Measurements from ENCODE around the gene DHRSX. TPM values are rescaled to one million over a fixed set of nuclear protein-coding genes. Genes with fewer than 3 reads are reported as not detected.

Gene DHRSX
- total and polyA plus RNA-seq, 2 of the 8 experiments (the other 6 are each of a cell fraction or from before 2014, with no cell fraction given): 35.1 to 43.4 TPM

GRCh38 chrX:2410279-2411020 is 90.3 kb downstream of the DHRSX start:
- DNase-seq (ENCODE audit: low read depth in 1 of 2, low spot score in 2 of 2): no peak
- CTCF ChIA-PET (ENCODE audit: partially characterized antibody): no interaction called here
- 85% methylated on average over 12 of the region's 12 CpGs; no CpG with 5 or more reads in 1 of the 2 experiments for WGBS, 2 experiments (ENCODE audit: extremely low coverage in 1 of 2, insufficient coverage in 1 of 2, insufficient read length in 1 of 2, insufficient replicate concordance in 2 of 2, low coverage in 1 of 2, low lambda C conversion rate in 2 of 2, missing lambda C conversion rate in 1 of 2)

More at GRCh38 chrX:2410279-2411020, 90.3 kb downstream of the DHRSX start:
- Histone ChIP-seq H4K8ac (ENCODE audit: extremely low read depth, insufficient read depth, low read length) (no peak overlapping the region), H3K23ac (ENCODE audit: insufficient read length) (no peak overlapping the region), H2AK5ac (ENCODE audit: low read depth, low read length) (no peak overlapping the region), H2AFZ (ENCODE audit: low read length) (no peak overlapping the region), H3K4me1 (replicated peaks in 1 of 4; ENCODE audit: control insufficient read depth in 3 of 4, insufficient read depth in 4 of 4, low read length in 3 of 4) (no peaks in the 10 kb centered on the region), H3K4ac (replicated peaks; ENCODE audit: insufficient read length, low read depth, low read length) (no peak overlapping the region), H2BK20ac (ENCODE audit: low read length) (no peak overlapping the region), H2BK120ac (replicated peaks; ENCODE audit: low read depth, low read length) (no peak overlapping the region), H3K23me2 (ENCODE audit: low read depth, low read length) (peaks cover 10% of the 10 kb centered on the region; the same call in 1 of the 2 replicates), H3K79me2 (ENCODE audit: control insufficient read depth in 1 of 2, insufficient read depth in 2 of 2, low read length in 2 of 2) (peaks cover 6 to 10% of the 10 kb centered on the region in 2 experiments; a peak in 2 of 4 replicates), H3K4me3 (ENCODE audit: extremely low read depth in 1 of 4, insufficient read depth in 2 of 4, low read depth in 3 of 4, low read length in 4 of 4) (no peak overlapping the region), H3K27ac (ENCODE audit: low read depth, low read length) (no peak overlapping the region), H3K36me3 (ENCODE audit: control insufficient read depth in 2 of 4, insufficient read depth in 4 of 4, low read length in 3 of 4) (peaks cover 0 to 22% (median 8%) of the 10 kb centered on the region in 4 experiments; a peak in 5 of 8 replicates), H3K18ac (ENCODE audit: extremely low read depth, low read length) (no peak overlapping the region; the same call in 1 of the 2 replicates), H3K9me3 (ENCODE audit: insufficient read depth in 2 of 2, low read depth in 1 of 2, low read length in 1 of 2) (peaks cover 11 to 16% of the 10 kb centered on the region in 2 experiments), H3K27me3 (replicated peaks in 1 of 4; ENCODE audit: control insufficient read depth in 3 of 4, extremely low read depth in 1 of 4, insufficient read depth in 3 of 4, low read length in 3 of 4) (no peaks in the 10 kb centered on the region), H2BK15ac (ENCODE audit: low read length) (no peak overlapping the region), H3K14ac (ENCODE audit: insufficient read length) (no peak overlapping the region), H3K9ac (replicated peaks in 1 of 4; ENCODE audit: extremely low read depth in 1 of 4, low read depth in 3 of 4, low read length in 3 of 4) (no peak overlapping the region; a peak in 1 of 7 replicates), H2BK5ac (ENCODE audit: low read depth, low read length) (no peak overlapping the region), H3K4me2 (ENCODE audit: insufficient read depth in 1 of 2, low read depth in 2 of 2, low read length in 2 of 2) (no peak overlapping the region), H3K79me1 (ENCODE audit: low read depth, low read length) (no peaks in the 10 kb centered on the region), H4K5ac (ENCODE audit: insufficient read length, low read depth, low read length) (no peak overlapping the region), H2BK12ac (ENCODE audit: low read depth, low read length) (0 out of 2 replicates have a peak overlapping the region, but pooled peaks have one; percentile 39), H4K91ac (replicated peaks; ENCODE audit: insufficient read length, low read length) (no peak overlapping the region), H4K20me1 (replicated peaks in 1 of 2; ENCODE audit: control insufficient read depth in 1 of 2, insufficient read depth in 2 of 2, low read length in 2 of 2) (no peaks in the 10 kb centered on the region), H3K56ac (replicated peaks; ENCODE audit: insufficient read length, low read depth, low read length) (no peak overlapping the region)
- FAIRE-seq: no peak
- TF ChIP-seq SAP30 (IDR thresholded peaks at IDR 0.05; ENCODE audit: insufficient read depth, insufficient replicate concordance, low read length) (no peak), EZH2 (IDR thresholded peaks at IDR 0.05; ENCODE audit: low read depth, low read length, severe bottlenecking) (no peak)
- POLR2A ChIA-PET (ENCODE audit: partially characterized antibody): no interaction called here
